Transverse colon (tissue), 4 donors: ENCODE results near the gene MAP2K4. TPM values are rescaled to one million over a fixed set of nuclear protein-coding genes. Genes with fewer than 3 reads are reported as not detected.

Experiments
- DNase-seq: peaks from one replicate; pipeline ENCODE4 v3.0.0-alpha.2; 2019
- H3K27ac ChIP-seq, 4 donors: fragments of 200-600 bp; sonication (generic); 2 replicates each; pipeline ENCODE4 v1.5.1; 2016 to 2018; ENCODE audit warnings: inconsistent platforms in 4 of 4
- H3K27me3 ChIP-seq: fragments of 200-600 bp; sonication (generic); 2 replicates; pipeline ENCODE4 v1.5.1; 2017; ENCODE audit warnings: inconsistent platforms
- H3K36me3 ChIP-seq, 4 donors: fragments of 200-600 bp; sonication (generic); 2 replicates each; pipeline ENCODE4 v1.5.1; 2017 to 2019; ENCODE audit warnings: inconsistent platforms in 4 of 4
- H3K4me1 ChIP-seq, 4 donors: fragments of 200-600 bp; sonication (generic); 2 replicates each; pipeline ENCODE4 v1.5.1; 2017 to 2020; ENCODE audit warnings: inconsistent platforms in 4 of 4
- H3K4me3 ChIP-seq, 4 donors: fragments of 200-600 bp; sonication (generic); 1 replicate in 1 of 4; 2 replicates in 3 of 4; pipeline versions ENCODE4 v1.5.1 to v1.6.1; 2017 to 2019; ENCODE audit warnings: inconsistent platforms in 4 of 4
- H3K9me3 ChIP-seq, 2 donors: fragments of 200-600 bp; sonication (generic); 2 replicates each; pipeline ENCODE4 v1.5.1; 2017 to 2019; ENCODE audit warnings: inconsistent platforms in 2 of 2
- EP300 ChIP-seq: sonication (generic); formaldehyde crosslinking; IDR thresholded peaks from one replicate; pipeline ENCODE4 v1.6.1; 2017; ENCODE audit warnings: antibody characterized with exemption, low read depth
- POLR2A ChIP-seq: fragments of 450-650 bp; IDR thresholded peaks from one replicate; pipeline ENCODE4 v1.6.1; 2016; ENCODE audit warnings: antibody characterized with exemption, mild to moderate bottlenecking, moderate library complexity
- POLR2AphosphoS5 ChIP-seq, 3 donors: sonication (generic); formaldehyde crosslinking; IDR thresholded peaks; one replicate each; pipeline ENCODE4 v1.6.1; 2016; ENCODE audit warnings: antibody characterized with exemption in 3 of 3
- WGBS, 2 donors: methylation state at CpG; one replicate each; pipeline ENCODE4 v1.1.5; 2018; ENCODE audit warnings: low coverage in 1 of 2; 5-methylcytosine and 5-hydroxymethylcytosine counted together
- in situ Hi-C, 4 donors: fragments of 200-750 bp; cut with MboI; loops; one replicate each; pipeline versions ENCODE4 v1.15.0 to v1.15.1; 2017; ENCODE audit warnings: low sequenced_read_pairs in 3 of 4, low pct_ligation_motif_present in 1 of 4, low pct_unique_long_range_greater_than_20kb in 1 of 4
- intact Hi-C: fragments of 100-400 bp; cut with DNase I; formaldehyde crosslinking; loops from one replicate; pipeline ENCODE4 v1.15.1; 2023; ENCODE audit warnings: low total_unique reads
- total RNA-seq, 4 donors: library from RNA; depleted of rRNA; stranded (reverse); fragments of >200 nt; gene quantifications; one replicate each; pipeline ENCODE4 v1.1.0, GENCODE V29; 2016
- TF ChIP-seq, protein P1 (sequence below), 5 experiments: fragments of 200-600 bp in 3 of 5; fragments of 450-650 bp in 2 of 5; sonication (generic) in 3 of 5; IDR thresholded peaks; 1 replicate in 2 of 5; 2 replicates in 3 of 5; pipeline ENCODE4 v1.5.1; 2016 to 2017; ENCODE audit warnings: antibody characterized with exemption in 5 of 5, inconsistent platforms in 3 of 5, mild to moderate bottlenecking in 2 of 5, moderate library complexity in 1 of 5

MAP2K4 gene
- total RNA-seq, 4 donors from 2014 or later = 6.2 to 24.0 (median 17.8) TPM

DNA sequence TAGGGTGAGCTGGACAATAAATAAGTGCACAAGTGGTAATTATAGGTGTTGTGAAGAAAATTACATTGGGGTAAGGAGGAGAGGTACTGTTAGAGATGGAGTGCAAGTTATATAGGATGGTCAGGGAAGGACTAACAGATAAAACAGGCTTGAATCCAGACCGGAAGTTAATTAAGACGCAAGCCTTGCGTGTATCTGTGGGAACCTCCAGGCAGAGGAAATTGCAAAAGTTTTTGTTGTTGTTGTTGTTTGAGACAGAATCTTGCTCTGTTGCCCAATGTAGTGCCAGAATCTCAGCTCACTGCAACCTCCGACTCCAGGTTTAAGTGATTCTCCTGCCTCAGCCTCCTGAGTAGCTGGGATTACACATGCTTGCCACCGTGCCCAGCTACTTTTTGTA is 21.0 kb upstream of the MAP2K4 start:
- H3K9me3 ChIP-seq = no peaks in the 10 kb centered on the region
- no peaks in the 10 kb centered on the region for H3K27me3 ChIP-seq
- 93 to 95% methylated on average over 2 to 5 of the region's 5 CpGs for WGBS, 2 donors
- no peaks in the 10 kb centered on the region for H3K36me3 ChIP-seq
- TF ChIP-seq, protein P1, sequence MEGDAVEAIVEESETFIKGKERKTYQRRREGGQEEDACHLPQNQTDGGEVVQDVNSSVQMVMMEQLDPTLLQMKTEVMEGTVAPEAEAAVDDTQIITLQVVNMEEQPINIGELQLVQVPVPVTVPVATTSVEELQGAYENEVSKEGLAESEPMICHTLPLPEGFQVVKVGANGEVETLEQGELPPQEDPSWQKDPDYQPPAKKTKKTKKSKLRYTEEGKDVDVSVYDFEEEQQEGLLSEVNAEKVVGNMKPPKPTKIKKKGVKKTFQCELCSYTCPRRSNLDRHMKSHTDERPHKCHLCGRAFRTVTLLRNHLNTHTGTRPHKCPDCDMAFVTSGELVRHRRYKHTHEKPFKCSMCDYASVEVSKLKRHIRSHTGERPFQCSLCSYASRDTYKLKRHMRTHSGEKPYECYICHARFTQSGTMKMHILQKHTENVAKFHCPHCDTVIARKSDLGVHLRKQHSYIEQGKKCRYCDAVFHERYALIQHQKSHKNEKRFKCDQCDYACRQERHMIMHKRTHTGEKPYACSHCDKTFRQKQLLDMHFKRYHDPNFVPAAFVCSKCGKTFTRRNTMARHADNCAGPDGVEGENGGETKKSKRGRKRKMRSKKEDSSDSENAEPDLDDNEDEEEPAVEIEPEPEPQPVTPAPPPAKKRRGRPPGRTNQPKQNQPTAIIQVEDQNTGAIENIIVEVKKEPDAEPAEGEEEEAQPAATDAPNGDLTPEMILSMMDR (IDR thresholded peaks at IDR 0.05) = no peak
- H3K4me3 ChIP-seq = no peak overlapping the region
- H3K4me1 ChIP-seq = peaks cover 4 to 14% (median 11%) of the 10 kb centered on the region in 4 donors
- DNase-seq = no peak
- H3K27ac ChIP-seq = no peak overlapping the region
- intact Hi-C loops = loop anchor here (10.0 kb wide), 1 partner anchor 1015 kb away; the partner anchor contains the start of gene ELAC2
- in situ Hi-C loops = loop anchor here in 1 of 4 donors (25.0 kb wide), 2 partner anchors 112 to 1013 kb away; partner anchors contain the start of gene ELAC2

DNA sequence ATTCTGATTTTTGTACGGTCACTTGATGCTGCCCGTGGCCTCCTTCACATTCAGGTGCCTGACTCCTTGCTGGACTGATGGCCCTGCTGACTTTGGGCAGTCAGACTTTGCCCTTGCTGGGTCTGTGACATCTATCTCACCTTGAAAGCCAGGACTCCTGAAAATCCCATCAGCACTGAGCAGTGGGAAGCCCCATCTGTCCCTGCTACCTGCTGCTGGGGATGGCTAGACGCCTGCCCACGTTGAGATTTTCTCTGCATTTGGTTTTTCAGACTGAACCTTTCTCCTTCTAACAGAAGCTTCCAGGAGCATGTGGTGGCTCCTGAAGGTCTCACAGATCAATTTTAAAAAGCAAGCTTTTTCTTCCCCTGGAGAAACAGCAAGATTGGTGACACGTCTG is 13.2 kb upstream of the MAP2K4 start:
- H3K4me3 ChIP-seq = no peak overlapping the region
- in situ Hi-C loops = loop anchor here in 1 of 4 donors (25.0 kb wide), 1 partner anchor 1005 kb away; the partner anchor contains the start of gene ELAC2
- H3K9me3 ChIP-seq = no peaks in the 10 kb centered on the region
- no peak for DNase-seq
- TF ChIP-seq EP300 (no peak), POLR2A (no peak), POLR2AphosphoS5 (IDR thresholded peaks at IDR 0.05) (no peak)
- TF ChIP-seq, protein P1 (IDR thresholded peaks at IDR 0.05) = no peak
- H3K4me1 ChIP-seq = no peaks in the 10 kb centered on the region
- H3K27me3 ChIP-seq = no peaks in the 10 kb centered on the region
- no peak overlapping the region for H3K27ac ChIP-seq
- intact Hi-C loops = no loop called here
- H3K36me3 ChIP-seq = no peaks in the 10 kb centered on the region
- 88 to 90% methylated on average over 4 to 5 of the region's 5 CpGs for WGBS, 2 donors

DNA sequence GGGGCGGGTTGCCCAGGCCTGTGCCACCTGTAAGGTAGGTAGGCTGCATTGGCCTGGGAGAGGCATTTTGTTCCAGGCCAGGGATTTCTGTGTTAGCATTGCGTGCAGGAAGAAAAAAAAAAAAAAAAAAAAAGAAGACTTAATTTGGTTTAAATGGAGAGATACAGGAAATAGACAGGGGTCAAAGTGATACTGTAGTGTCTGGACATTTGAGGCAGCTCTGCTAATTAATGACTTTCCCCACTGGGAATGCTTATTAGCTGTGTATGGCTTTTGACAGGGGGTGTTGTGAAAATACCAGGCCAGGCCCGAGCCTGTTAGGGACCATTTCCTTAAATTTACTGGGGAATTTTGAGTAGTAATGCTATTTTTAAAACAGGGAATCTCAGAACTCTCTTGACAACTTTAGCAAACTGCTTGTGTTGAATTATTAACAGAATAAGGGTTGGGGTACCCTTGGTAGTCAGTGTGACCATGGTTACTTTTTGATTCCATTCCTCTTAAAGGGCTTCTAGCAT is 1.0 kb downstream of the MAP2K4 start:
- H3K4me1 ChIP-seq = peaks cover 5 to 41% (median 19%) of the 10 kb centered on the region in 4 donors
- H3K4me3 ChIP-seq = peak overlapping the region; percentile 93 to 99 (median 98)
- WGBS, 2 donors = 7 to 13% methylated on average over 1 to 3 of the region's 3 CpGs
- no peak for DNase-seq
- no peaks in the 10 kb centered on the region for H3K27me3 ChIP-seq
- H3K9me3 ChIP-seq = no peaks in the 10 kb centered on the region
- in situ Hi-C loops (loop anchor here in 1 of 4 donors (25.0 kb wide), 1 partner anchor 991 kb away; the partner anchor contains the start of gene ELAC2), intact Hi-C loops (no loop called here)
- H3K27ac ChIP-seq = peak overlapping the region; percentile 89 to 97 (median 93)
- peaks cover 0 to under 1% (median 0%) of the 10 kb centered on the region in 4 donors for H3K36me3 ChIP-seq
- TF ChIP-seq POLR2A (no peak), EP300 (no peak), POLR2AphosphoS5 (IDR thresholded peaks at IDR 0.05) (no peak)
- TF ChIP-seq, protein P1 (IDR thresholded peaks at IDR 0.05) = no peak

DNA sequence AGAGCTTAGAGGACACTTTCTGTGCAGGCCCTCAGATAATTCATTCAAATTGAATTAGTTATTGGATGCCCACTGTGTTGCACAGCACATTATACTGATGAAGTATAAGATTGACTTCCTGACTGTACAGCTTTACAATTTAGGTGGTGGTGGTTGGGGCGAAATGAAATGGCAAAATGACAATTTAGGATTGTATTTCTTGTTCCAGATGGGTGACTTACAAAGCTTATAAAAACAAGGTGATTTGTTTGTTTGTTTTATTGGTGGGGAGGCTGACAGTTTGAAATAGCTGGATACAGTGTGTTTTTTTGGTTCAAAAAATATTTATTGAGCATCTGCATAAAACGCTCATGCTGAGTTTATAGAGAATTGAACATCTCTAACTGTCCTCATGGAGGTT is 1.6 kb downstream of the MAP2K4 start:
- Histone ChIP-seq H3K27ac (no peak overlapping the region), H3K9me3 (no peaks in the 10 kb centered on the region), H3K36me3 (peaks cover 0 to 3% (median 0%) of the 10 kb centered on the region in 4 donors), H3K27me3 (no peaks in the 10 kb centered on the region), H3K4me3 (peak overlapping the region in 1 of 4 donors; percentile 97), H3K4me1 (peaks cover 5 to 42% (median 19%) of the 10 kb centered on the region in 4 donors)
- intact Hi-C loops (no loop called here), in situ Hi-C loops (loop anchor here in 1 of 4 donors (25.0 kb wide), 1 partner anchor 990 kb away; the partner anchor contains the start of gene ELAC2)
- no peak for TF ChIP-seq EP300
- TF ChIP-seq, protein P1 (IDR thresholded peaks at IDR 0.05) = no peak
- TF ChIP-seq POLR2A = no peak
- no peak for TF ChIP-seq POLR2AphosphoS5 (IDR thresholded peaks at IDR 0.05)
- WGBS, 2 donors = 77 to 82% methylated on average over 2 of the region's 2 CpGs
- DNase-seq = no peak
